GM13977 (cell line): ENCODE data around the gene IL1RAPL1.
A peak's percentile ranks its signal among the peaks of the same experiment; 100 is the strongest.

ENCODE experiments used
- DNase-seq: peaks from one replicate; pipeline ENCODE4 v3.0.0; 2012; ENCODE audit warnings: low spot score
- in situ Hi-C: fragments of 300-500 bp; cut with MboI; formaldehyde crosslinking; loops from one replicate; pipeline ENCODE4 v1.12.0; 2022; ENCODE audit warnings: low sequenced_read_pairs, low pct_unique_long_range_greater_than_20kb, mixed read lengths, inconsistent platforms; ENCODE audit not compliant: unreplicated experiment
- TF ChIP-seq, protein P1 (sequence below): IDR thresholded peaks from 2 replicates; pipeline ENCODE4 v1.5.1; 2012; ENCODE audit warnings: mild to moderate bottlenecking, control low read depth; ENCODE audit not compliant: insufficient read depth; ENCODE audit errors: extremely low read depth, missing control alignments

Gene IL1RAPL1

DNA sequence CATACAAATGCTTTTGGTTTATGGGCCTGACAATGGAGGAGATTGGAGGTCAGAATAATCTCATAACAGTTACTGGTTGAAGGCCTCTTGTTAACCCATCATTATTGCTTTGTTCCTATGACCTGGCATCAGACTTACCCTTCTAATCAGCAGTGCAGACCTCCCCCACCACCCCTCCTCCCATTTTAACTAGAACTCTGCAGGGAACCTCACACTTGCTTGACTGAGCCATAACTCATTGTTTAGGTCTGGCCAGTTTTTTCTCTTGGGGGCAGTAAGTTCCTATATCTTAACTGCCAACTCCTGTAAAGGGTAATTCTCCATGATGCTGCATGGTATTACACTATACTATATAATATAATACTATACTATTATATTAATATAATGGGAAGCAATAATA is 609.3 kb downstream of the IL1RAPL1 start:
- TF ChIP-seq, protein P1, sequence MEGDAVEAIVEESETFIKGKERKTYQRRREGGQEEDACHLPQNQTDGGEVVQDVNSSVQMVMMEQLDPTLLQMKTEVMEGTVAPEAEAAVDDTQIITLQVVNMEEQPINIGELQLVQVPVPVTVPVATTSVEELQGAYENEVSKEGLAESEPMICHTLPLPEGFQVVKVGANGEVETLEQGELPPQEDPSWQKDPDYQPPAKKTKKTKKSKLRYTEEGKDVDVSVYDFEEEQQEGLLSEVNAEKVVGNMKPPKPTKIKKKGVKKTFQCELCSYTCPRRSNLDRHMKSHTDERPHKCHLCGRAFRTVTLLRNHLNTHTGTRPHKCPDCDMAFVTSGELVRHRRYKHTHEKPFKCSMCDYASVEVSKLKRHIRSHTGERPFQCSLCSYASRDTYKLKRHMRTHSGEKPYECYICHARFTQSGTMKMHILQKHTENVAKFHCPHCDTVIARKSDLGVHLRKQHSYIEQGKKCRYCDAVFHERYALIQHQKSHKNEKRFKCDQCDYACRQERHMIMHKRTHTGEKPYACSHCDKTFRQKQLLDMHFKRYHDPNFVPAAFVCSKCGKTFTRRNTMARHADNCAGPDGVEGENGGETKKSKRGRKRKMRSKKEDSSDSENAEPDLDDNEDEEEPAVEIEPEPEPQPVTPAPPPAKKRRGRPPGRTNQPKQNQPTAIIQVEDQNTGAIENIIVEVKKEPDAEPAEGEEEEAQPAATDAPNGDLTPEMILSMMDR, result no peak
- no peak for DNase-seq
- in situ Hi-C loops, result no loop called here

GRCh38 chrX:29215251-29215650 is 628.0 kb downstream of the IL1RAPL1 start:
- no peak for DNase-seq
- TF ChIP-seq, protein P1, result no peak
- in situ Hi-C loops, result no loop called here

- TF ChIP-seq, protein P1, result no peak
- in situ Hi-C loops, result no loop called here
- DNase-seq, result no peak
Measured at GRCh38 chrX:29225670-29226069, 638.4 kb downstream of the IL1RAPL1 start.

DNA sequence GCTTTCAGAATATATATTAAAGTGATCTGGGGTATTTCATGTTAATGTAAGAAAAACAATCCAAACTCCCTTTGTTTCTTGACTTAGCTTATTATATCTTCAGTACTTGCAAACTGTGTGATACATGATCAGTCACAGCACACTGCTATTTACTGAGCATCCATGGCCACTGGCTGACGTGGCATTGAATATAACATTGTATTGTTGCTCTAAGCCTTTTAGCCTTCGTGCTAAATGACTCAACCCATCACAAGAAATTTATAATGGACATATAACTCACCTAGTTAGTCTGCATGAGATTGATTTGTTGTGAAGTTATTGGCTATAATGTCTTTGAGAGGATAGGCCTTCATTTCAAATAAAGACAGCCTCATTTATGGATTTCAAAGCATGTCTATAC is 642.6 kb downstream of the IL1RAPL1 start:
- in situ Hi-C loops, result no loop called here
- no peak for DNase-seq
- TF ChIP-seq, protein P1, result no peak

DNA sequence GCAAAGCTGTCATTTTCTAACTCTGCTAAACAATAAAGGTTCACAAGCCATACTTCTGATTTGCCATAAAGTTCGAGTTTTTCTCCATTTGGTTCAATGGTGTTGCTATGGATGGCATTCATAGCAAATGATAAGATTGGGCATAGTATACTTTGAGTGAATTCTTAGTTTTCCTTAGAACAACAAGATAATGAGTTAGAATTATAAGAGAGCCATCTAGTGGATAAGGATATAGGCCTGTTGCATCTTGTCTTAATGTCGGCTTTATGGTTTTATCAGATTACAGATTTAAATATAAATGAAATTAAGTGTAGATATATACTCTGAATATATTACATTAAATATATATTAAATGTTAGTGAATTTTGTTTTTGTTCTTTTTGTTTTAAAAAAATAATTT is 644.6 kb downstream of the IL1RAPL1 start:
- TF ChIP-seq, protein P1, result peak; percentile 30
- DNase-seq, result no peak
- in situ Hi-C loops, result no loop called here

GRCh38 chrX:29233592-29234183 is 646.4 kb downstream of the IL1RAPL1 start:
- in situ Hi-C loops, result no loop called here
- DNase-seq, result no peak
- TF ChIP-seq, protein P1, result no peak
